Neural cell (in vitro differentiated cells): ENCODE results near the gene HOXA10. TPM values are rescaled to one million over a fixed set of nuclear protein-coding genes. Genes with fewer than 3 reads are reported as not detected.

Source experiments
- H2AFZ ChIP-seq: fragments of 200-600, 300-800 bp; sonication (generic), shearing (Covaris generic); 2 replicates; pipeline ENCODE4 v1.6.0; 2014; ENCODE audit warnings: low read depth, mild to moderate bottlenecking, antibody characterized with exemption, low read length, moderate library complexity
- H3F3A ChIP-seq: fragments of 200-600 bp; shearing (Covaris generic); 2 replicates; pipeline ENCODE4 v1.6.1; 2016; ENCODE audit warnings: mild to moderate bottlenecking, moderate library complexity, mixed read lengths, antibody characterized with exemption, low read length; ENCODE audit not compliant: insufficient read depth, poor library complexity, severe bottlenecking
- H3K27ac ChIP-seq: fragments of 200-600, 300-800 bp; sonication (generic), shearing (Covaris generic); 2 replicates; pipeline ENCODE4 v1.5.1; 2014; ENCODE audit warnings: mild to moderate bottlenecking, low read length, moderate library complexity
- H3K27me3 ChIP-seq: fragments of 300-800, 200-600 bp; sonication (generic), shearing (Covaris generic); 2 replicates; pipeline ENCODE4 v1.6.0; 2014; ENCODE audit warnings: mild to moderate bottlenecking, low read depth, low read length, moderate library complexity; ENCODE audit not compliant: insufficient read depth
- H3K36me3 ChIP-seq: fragments of 300-800, 200-600 bp; sonication (generic), shearing (Covaris generic); 2 replicates; pipeline ENCODE4 v1.5.1; 2014; ENCODE audit warnings: mild to moderate bottlenecking, antibody characterized with exemption, low read length, moderate library complexity; ENCODE audit not compliant: insufficient read depth
- H3K4me2 ChIP-seq: fragments of 300-800, 200-600 bp; sonication (generic), shearing (Covaris generic); 2 replicates; pipeline ENCODE4 v1.6.0; 2014; ENCODE audit warnings: mild to moderate bottlenecking, low read length
- H3K4me3 ChIP-seq: fragments of 300-800, 200-600 bp; sonication (generic), shearing (Covaris generic); 2 replicates; pipeline ENCODE4 v1.5.1; 2014; ENCODE audit warnings: mild to moderate bottlenecking, low read length, moderate library complexity
- H3K79me2 ChIP-seq: fragments of 200-600 bp; shearing (Covaris generic); replicated peaks from 2 replicates; pipeline ENCODE4 v1.6.0; 2014; ENCODE audit warnings: mild to moderate bottlenecking, low read length, moderate library complexity; ENCODE audit not compliant: insufficient read depth
- H3K9ac ChIP-seq: fragments of 300-800, 200-600 bp; sonication (generic), shearing (Covaris generic); 2 replicates; pipeline ENCODE4 v1.6.1; 2016; ENCODE audit warnings: mild to moderate bottlenecking, low read length, mixed read lengths
- H3K9me2 ChIP-seq: fragments of 200-600 bp; shearing (Covaris generic); 2 replicates; pipeline ENCODE4 v1.6.1; 2016; ENCODE audit warnings: mild to moderate bottlenecking, low read length, mixed read lengths; ENCODE audit not compliant: insufficient read depth
- H3K9me3 ChIP-seq: fragments of 200-600, 300-800 bp; sonication (generic), shearing (Covaris generic); 2 replicates; pipeline ENCODE4 v1.6.1; 2016; ENCODE audit warnings: mild to moderate bottlenecking, mixed run types, low read length, moderate library complexity, mixed read lengths
- H4K20me1 ChIP-seq: fragments of 200-600 bp; shearing (Covaris generic); 2 replicates; pipeline ENCODE4 v1.6.1; 2016; ENCODE audit warnings: mild to moderate bottlenecking, mixed run types; ENCODE audit not compliant: insufficient read depth
- CTCF ChIP-seq: fragments of 450-650 bp; IDR thresholded peaks from 2 replicates; pipeline ENCODE4 v1.5.1; 2014; ENCODE audit warnings: antibody characterized with exemption, mild to moderate bottlenecking, moderate library complexity; ENCODE audit not compliant: poor library complexity, severe bottlenecking
- EP300 ChIP-seq: fragments of 450-650 bp; conservative IDR thresholded peaks from 2 replicates; pipeline ENCODE4 v1.6.1; 2014; ENCODE audit warnings: antibody characterized with exemption, mild to moderate bottlenecking, moderate library complexity; ENCODE audit not compliant: poor library complexity, severe bottlenecking
- EZH2 ChIP-seq: fragments of 200-600, 300-800 bp; shearing (Covaris generic), sonication (generic); IDR thresholded peaks from 2 replicates; pipeline ENCODE4 v1.6.1; 2014; ENCODE audit warnings: antibody characterized with exemption, low read length, borderline replicate concordance, mild to moderate bottlenecking; ENCODE audit not compliant: insufficient read depth, poor library complexity, severe bottlenecking
- MXI1 ChIP-seq: fragments of 450-650 bp; conservative IDR thresholded peaks from 2 replicates; pipeline ENCODE4 v1.6.1; 2014; ENCODE audit warnings: antibody characterized with exemption, mild to moderate bottlenecking; ENCODE audit not compliant: poor library complexity, severe bottlenecking
- POLR2AphosphoS5 ChIP-seq: IDR thresholded peaks from 2 replicates; pipeline ENCODE4 v1.6.1; 2012
- RAD21 ChIP-seq: fragments of 450-650 bp; conservative IDR thresholded peaks from 2 replicates; pipeline ENCODE4 v1.6.1; 2014; ENCODE audit warnings: antibody characterized with exemption, mild to moderate bottlenecking, moderate library complexity
- REST ChIP-seq: IDR thresholded peaks from 2 replicates; pipeline ENCODE4 v1.6.1; 2012; ENCODE audit warnings: borderline replicate concordance
- SMC3 ChIP-seq: fragments of 450-650 bp; conservative IDR thresholded peaks from 2 replicates; pipeline ENCODE4 v1.6.1; 2014; ENCODE audit warnings: antibody characterized with exemption, mild to moderate bottlenecking, moderate library complexity; ENCODE audit not compliant: poor library complexity
- TAF1 ChIP-seq: IDR thresholded peaks from 2 replicates; pipeline ENCODE4 v1.6.1; 2012; ENCODE audit warnings: low read depth
- polyA plus RNA-seq: library from polyadenylated mRNA; depleted of rRNA; stranded (reverse); fragments of >200 nt; gene quantifications from 2 replicates; pipeline ENCODE4 v1.2.3, GENCODE V29; 2014

Gene HOXA10
- polyA plus RNA-seq, 1 donor from 2014 or later = not detected

GRCh38 chr7:27184337-27185012, 10.4 kb upstream of the HOXA10 start:
- Histone ChIP-seq H3K79me2 (no peaks in the 10 kb centered on the region), H2AFZ (no peak overlapping the region), H3K27ac (no peak overlapping the region), H3F3A (no peaks in the 10 kb centered on the region), H3K9me2 (no peaks in the 10 kb centered on the region), H3K4me3 (no peak overlapping the region), H3K36me3 (no peaks in the 10 kb centered on the region), H3K27me3 (peaks cover 100% of the 10 kb centered on the region), H3K9me3 (peaks cover 7% of the 10 kb centered on the region), H3K4me2 (no peak overlapping the region), H4K20me1 (no peaks in the 10 kb centered on the region), H3K9ac (no peak overlapping the region)
- no peak for TF ChIP-seq POLR2AphosphoS5
- no peak for TF ChIP-seq RAD21
- no peak for TF ChIP-seq TAF1
- no peak for TF ChIP-seq CTCF
- TF ChIP-seq SMC3 = no peak
- TF ChIP-seq EP300 = no peak
- TF ChIP-seq REST = no peak
- TF ChIP-seq EZH2 = no peak
- TF ChIP-seq MXI1 = no peak

GRCh38 chr7:27183682-27184336, 9.7 kb upstream of the HOXA10 start:
- Histone ChIP-seq H3K27me3 (peaks cover 100% of the 10 kb centered on the region), H3K4me2 (no peak overlapping the region), H3K9me2 (no peaks in the 10 kb centered on the region), H3K27ac (no peak overlapping the region), H3F3A (no peaks in the 10 kb centered on the region), H3K36me3 (no peaks in the 10 kb centered on the region), H3K9ac (no peak overlapping the region), H4K20me1 (no peaks in the 10 kb centered on the region), H3K9me3 (peaks cover 14% of the 10 kb centered on the region), H3K4me3 (no peak overlapping the region), H3K79me2 (no peaks in the 10 kb centered on the region), H2AFZ (no peak overlapping the region)
- TF ChIP-seq POLR2AphosphoS5 = no peak
- TF ChIP-seq REST = no peak
- peak; percentile 84 for TF ChIP-seq EZH2
- no peak for TF ChIP-seq RAD21
- no peak for TF ChIP-seq TAF1
